Measurements from ENCODE around the gene PLEKHA7.

The PLEKHA7 gene

GRCh38 chr11:16933756-16934603, 80.2 kb downstream of the PLEKHA7 start:
- TF ChIP-seq ZNF70 (CRISPR knock-in tag; IDR thresholded peaks at IDR 0.05), result no peak
- no peak; the same call in 2 of the 3 replicates for ATAC-seq

- no peak for ATAC-seq
- no peak for TF ChIP-seq BACH2 (CRISPR knock-in tag; IDR thresholded peaks at IDR 0.05; ENCODE audit: borderline replicate concordance)
- TF ChIP-seq SNAI2 (CRISPR knock-in tag; IDR thresholded peaks at IDR 0.05), result no peak
- no peak for TF ChIP-seq ZNF565 (CRISPR knock-in tag; conservative IDR thresholded peaks at IDR 0.05; ENCODE audit: low read depth)
- TF ChIP-seq TSHZ2 (CRISPR knock-in tag; IDR thresholded peaks at IDR 0.05), result no peak
- TF ChIP-seq ESRRG (CRISPR knock-in tag; IDR thresholded peaks at IDR 0.05), result no peak
- TF ChIP-seq TCF4 (CRISPR knock-in tag; IDR thresholded peaks at IDR 0.05; ENCODE audit: borderline replicate concordance), result no peak
- TF ChIP-seq ZNF70 (CRISPR knock-in tag; IDR thresholded peaks at IDR 0.05), result no peak
- no peak for TF ChIP-seq CSDC2 (CRISPR knock-in tag; IDR thresholded peaks at IDR 0.05)
- no peak for TF ChIP-seq CSRNP3 (CRISPR knock-in tag; IDR thresholded peaks at IDR 0.05)
- no peak for TF ChIP-seq CREB5 (CRISPR knock-in tag; IDR thresholded peaks at IDR 0.05; ENCODE audit: low read depth)
- TF ChIP-seq TOX (CRISPR knock-in tag; IDR thresholded peaks at IDR 0.05; ENCODE audit: borderline replicate concordance), result no peak
- TF ChIP-seq GLIS3 (CRISPR knock-in tag; IDR thresholded peaks at IDR 0.05), result no peak
- TF ChIP-seq PPARA (CRISPR knock-in tag; IDR thresholded peaks at IDR 0.05; ENCODE audit: borderline replicate concordance), result no peak
- no peak for TF ChIP-seq ISL1 (CRISPR knock-in tag; IDR thresholded peaks at IDR 0.05)
- TF ChIP-seq POU6F1 (CRISPR knock-in tag; IDR thresholded peaks at IDR 0.05; ENCODE audit: borderline replicate concordance, low read depth), result no peak
These were observed 80.9 kb downstream of the PLEKHA7 start for GRCh38 chr11:16933291-16933690.

- no peak for ATAC-seq
- no peak for TF ChIP-seq ZNF565 (CRISPR knock-in tag; conservative IDR thresholded peaks at IDR 0.05; ENCODE audit: low read depth)
- TF ChIP-seq ZFP30 (CRISPR knock-in tag; IDR thresholded peaks at IDR 0.05), result no peak
- no peak for TF ChIP-seq CSRNP3 (CRISPR knock-in tag; IDR thresholded peaks at IDR 0.05)
- no peak for TF ChIP-seq ZNF70 (CRISPR knock-in tag; IDR thresholded peaks at IDR 0.05)
- TF ChIP-seq TOX (CRISPR knock-in tag; IDR thresholded peaks at IDR 0.05; ENCODE audit: borderline replicate concordance), result no peak
- no peak for TF ChIP-seq BACH2 (CRISPR knock-in tag; IDR thresholded peaks at IDR 0.05; ENCODE audit: borderline replicate concordance)
- TF ChIP-seq ZNF8 (CRISPR knock-in tag; IDR thresholded peaks at IDR 0.05), result no peak
- no peak for TF ChIP-seq SNAI2 (CRISPR knock-in tag; IDR thresholded peaks at IDR 0.05)
- no peak for TF ChIP-seq CSDC2 (CRISPR knock-in tag; IDR thresholded peaks at IDR 0.05)
- no peak for TF ChIP-seq PPARA (CRISPR knock-in tag; IDR thresholded peaks at IDR 0.05; ENCODE audit: borderline replicate concordance)
These were observed 86.2 kb downstream of the PLEKHA7 start for GRCh38 chr11:16928044-16928443.

Measured in SK-N-SH treated with all-trans-retinoic acid at 6 μM for 48 hours (cell line).